Astrocyte (in vitro differentiated cells and primary cell): ENCODE measurements around the gene RNU7-1. TPM values are rescaled to one million over a fixed set of nuclear protein-coding genes. Genes with fewer than 3 reads are reported as not detected.

Source experiments
- DNase-seq: peaks from one replicate; pipeline ENCODE4 v3.0.0-alpha.2; 2010; ENCODE audit warnings: low read depth
- FAIRE-seq: peaks from 2 replicates; lab custom pipeline; 2011; peaks lifted over from hg19 to GRCh38; lab: Jason Lieb, UNC
- H2AFZ ChIP-seq: 2 replicates; pipeline ENCODE4 v1.6.0; 2012; ENCODE audit warnings: low read depth, low read length, inconsistent platforms
- H3K27ac ChIP-seq: 2 replicates; pipeline ENCODE4 v1.5.1; 2011; ENCODE audit warnings: low read depth, low read length, inconsistent platforms
- H3K27me3 ChIP-seq: 2 replicates; pipeline ENCODE4 v1.6.0; 2011; ENCODE audit warnings: low read length, inconsistent platforms; ENCODE audit not compliant: insufficient read depth
- H3K36me3 ChIP-seq: 2 replicates; pipeline ENCODE4 v1.5.1; 2011; ENCODE audit warnings: low read length, inconsistent platforms; ENCODE audit not compliant: insufficient read depth
- H3K4me1 ChIP-seq: 2 replicates; pipeline ENCODE4 v1.5.1; 2011; ENCODE audit warnings: low read length, inconsistent platforms; ENCODE audit not compliant: insufficient read depth
- H3K4me2 ChIP-seq: 2 replicates; pipeline ENCODE4 v1.6.0; 2012; ENCODE audit warnings: low read length, inconsistent platforms
- H3K4me3 ChIP-seq: 2 replicates; pipeline ENCODE4 v1.5.1; 2011; ENCODE audit warnings: low read depth, mild to moderate bottlenecking, low read length, inconsistent platforms; ENCODE audit not compliant: insufficient read depth
- H3K79me2 ChIP-seq: 2 replicates; pipeline ENCODE4 v1.6.0; 2012; ENCODE audit warnings: mild to moderate bottlenecking, low read length, inconsistent platforms; ENCODE audit not compliant: insufficient read depth
- H3K9ac ChIP-seq: 2 replicates; pipeline ENCODE4 v1.6.0; 2012; ENCODE audit warnings: mild to moderate bottlenecking, low read length, inconsistent platforms
- H3K9me3 ChIP-seq: 2 replicates; pipeline ENCODE4 v1.5.1; 2012; ENCODE audit warnings: low read depth, mild to moderate bottlenecking, low read length, inconsistent platforms; ENCODE audit not compliant: insufficient read depth
- H4K20me1 ChIP-seq: 2 replicates; pipeline ENCODE4 v1.6.0; 2012; ENCODE audit warnings: low read length, inconsistent platforms; ENCODE audit not compliant: insufficient read depth
- H3K27ac Mint-ChIP-seq: one replicate; pipeline ENCODE4 v1.8.0; 2021; ENCODE audit warnings: mild to moderate bottlenecking, mixed read lengths; ENCODE audit not compliant: unreplicated experiment
- H3K27me3 Mint-ChIP-seq: one replicate; pipeline ENCODE4 v1.8.0; 2021; ENCODE audit warnings: low read depth, mixed read lengths; ENCODE audit not compliant: unreplicated experiment
- H3K36me3 Mint-ChIP-seq: one replicate; pipeline ENCODE4 v1.8.0; 2021; ENCODE audit warnings: low read depth, mixed read lengths; ENCODE audit not compliant: unreplicated experiment
- H3K4me1 Mint-ChIP-seq: one replicate; pipeline ENCODE4 v1.8.0; 2021; ENCODE audit warnings: low read depth, mixed read lengths; ENCODE audit not compliant: unreplicated experiment
- H3K4me3 Mint-ChIP-seq: one replicate; pipeline ENCODE4 v1.8.0; 2021; ENCODE audit warnings: mild to moderate bottlenecking, moderate library complexity, mixed read lengths; ENCODE audit not compliant: unreplicated experiment
- H3K9me3 Mint-ChIP-seq: one replicate; pipeline ENCODE4 v1.8.0; 2021; ENCODE audit warnings: mild to moderate bottlenecking, mixed read lengths; ENCODE audit not compliant: unreplicated experiment
- EZH2 ChIP-seq: IDR thresholded peaks from 2 replicates; pipeline ENCODE4 v1.6.1; 2012; ENCODE audit warnings: mild to moderate bottlenecking, low read length, inconsistent platforms; ENCODE audit not compliant: insufficient read depth
- total RNA-seq: library from RNA; stranded (reverse); gene quantifications from 2 replicates; pipeline ENCODE4 v1.2.1, GENCODE V29; 2021
- TF ChIP-seq, protein P1 (sequence below): IDR thresholded peaks from 2 replicates; pipeline ENCODE4 v1.5.1; 2011; ENCODE audit warnings: low read depth, mild to moderate bottlenecking, inconsistent platforms, low read length, moderate library complexity; ENCODE audit not compliant: insufficient read depth

RNU7-1 gene
- total RNA-seq, 1 donor from 2014 or later, result not detected

DNA sequence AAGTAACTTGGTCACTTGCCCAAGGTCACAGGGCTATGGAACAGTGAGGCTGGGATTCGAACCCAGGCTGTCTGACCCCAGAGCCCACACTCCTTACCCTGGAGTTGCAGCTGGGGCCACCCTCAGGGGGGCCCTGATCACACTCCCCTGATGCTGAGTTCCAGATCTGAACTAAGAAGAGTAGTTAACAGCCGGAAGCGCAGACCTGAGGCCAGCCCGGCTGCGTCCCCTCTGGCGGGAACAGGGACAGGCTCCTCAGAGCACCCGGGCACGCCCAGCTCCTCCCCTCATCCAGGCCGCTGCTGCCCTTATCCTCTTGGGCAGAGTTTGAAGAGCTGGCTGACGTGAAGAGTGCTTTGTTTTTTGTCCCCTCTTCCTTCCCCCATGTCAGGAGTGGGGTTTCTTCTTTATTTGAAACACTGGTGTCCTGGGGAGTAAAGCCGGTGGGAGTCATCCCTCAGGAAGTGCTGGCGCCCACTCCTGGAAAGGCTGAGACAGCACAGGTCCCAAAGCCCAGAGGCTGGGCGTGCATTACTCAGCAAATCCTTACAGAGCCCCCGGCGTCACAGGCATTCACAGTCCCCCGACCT is 18.2 kb downstream of the RNU7-1 start:
- peak overlapping the region; percentile 54 for H3K27ac ChIP-seq
- peaks cover 10% of the 10 kb centered on the region for H3K36me3 Mint-ChIP-seq
- H3K4me1 ChIP-seq, result peaks cover 19% of the 10 kb centered on the region
- no peaks in the 10 kb centered on the region for H3K79me2 ChIP-seq
- DNase-seq (peak; percentile 70), FAIRE-seq (no peak)
- H3K9me3 ChIP-seq, result no peaks in the 10 kb centered on the region
- TF ChIP-seq, protein P1, sequence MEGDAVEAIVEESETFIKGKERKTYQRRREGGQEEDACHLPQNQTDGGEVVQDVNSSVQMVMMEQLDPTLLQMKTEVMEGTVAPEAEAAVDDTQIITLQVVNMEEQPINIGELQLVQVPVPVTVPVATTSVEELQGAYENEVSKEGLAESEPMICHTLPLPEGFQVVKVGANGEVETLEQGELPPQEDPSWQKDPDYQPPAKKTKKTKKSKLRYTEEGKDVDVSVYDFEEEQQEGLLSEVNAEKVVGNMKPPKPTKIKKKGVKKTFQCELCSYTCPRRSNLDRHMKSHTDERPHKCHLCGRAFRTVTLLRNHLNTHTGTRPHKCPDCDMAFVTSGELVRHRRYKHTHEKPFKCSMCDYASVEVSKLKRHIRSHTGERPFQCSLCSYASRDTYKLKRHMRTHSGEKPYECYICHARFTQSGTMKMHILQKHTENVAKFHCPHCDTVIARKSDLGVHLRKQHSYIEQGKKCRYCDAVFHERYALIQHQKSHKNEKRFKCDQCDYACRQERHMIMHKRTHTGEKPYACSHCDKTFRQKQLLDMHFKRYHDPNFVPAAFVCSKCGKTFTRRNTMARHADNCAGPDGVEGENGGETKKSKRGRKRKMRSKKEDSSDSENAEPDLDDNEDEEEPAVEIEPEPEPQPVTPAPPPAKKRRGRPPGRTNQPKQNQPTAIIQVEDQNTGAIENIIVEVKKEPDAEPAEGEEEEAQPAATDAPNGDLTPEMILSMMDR, result peak; percentile 61
- TF ChIP-seq EZH2, result no peak
- peak overlapping the region; percentile 78 for H3K4me2 ChIP-seq
- peaks cover 21% of the 10 kb centered on the region for H3K4me1 Mint-ChIP-seq
- no peaks in the 10 kb centered on the region for H3K27me3 ChIP-seq
- peak overlapping the region; percentile 7 for H3K4me3 ChIP-seq
- peak overlapping the region; percentile 89 for H2AFZ ChIP-seq
- H3K27me3 Mint-ChIP-seq, result peaks cover 3% of the 10 kb centered on the region
- H4K20me1 ChIP-seq, result no peaks in the 10 kb centered on the region
- H3K9ac ChIP-seq, result peak overlapping the region; percentile 66
- H3K36me3 ChIP-seq, result peaks cover 13% of the 10 kb centered on the region
- no peaks in the 10 kb centered on the region for H3K9me3 Mint-ChIP-seq
- H3K4me3 Mint-ChIP-seq, result peak overlapping the region; percentile 75
- peak overlapping the region; percentile 98 for H3K27ac Mint-ChIP-seq

DNA sequence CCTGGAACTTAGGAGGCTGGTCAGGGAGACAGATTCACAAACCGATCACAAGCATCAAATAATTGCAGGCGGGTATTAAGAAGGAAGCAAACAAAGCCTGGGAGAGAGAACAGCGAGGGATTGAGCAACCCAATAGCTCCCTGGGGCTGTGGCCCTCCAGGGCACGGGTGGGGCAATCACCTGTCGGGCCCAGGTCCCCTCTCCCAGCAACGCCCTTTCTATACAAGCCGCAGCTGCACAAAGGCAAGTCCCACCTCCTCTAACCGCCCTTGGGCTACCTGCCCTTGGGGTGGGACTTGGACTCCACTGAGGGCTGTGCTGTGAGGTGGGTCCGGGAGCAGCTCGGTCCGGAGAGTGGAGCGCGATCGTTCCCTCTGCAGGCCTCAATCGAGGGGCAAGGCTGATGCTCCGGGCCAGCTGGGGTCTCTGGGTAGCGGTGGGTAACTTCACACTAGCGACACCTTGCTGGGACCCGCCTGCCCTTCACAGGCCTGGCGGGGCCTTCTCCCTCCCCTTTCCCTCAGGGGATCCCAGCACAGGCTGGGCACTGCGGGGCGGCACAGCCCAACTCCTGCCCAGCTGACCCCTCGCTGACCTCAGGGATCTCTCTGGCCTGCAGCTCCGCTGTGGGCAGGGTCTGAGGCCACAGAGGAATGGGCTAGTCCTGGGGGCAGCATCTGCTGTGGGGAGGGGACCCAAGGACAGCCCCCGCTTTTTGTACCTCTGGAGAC is 18.8 kb downstream of the RNU7-1 start:
- H3K27ac Mint-ChIP-seq, result peak overlapping the region; percentile 98
- Histone ChIP-seq H3K4me3 (no peak overlapping the region), H3K27me3 (no peaks in the 10 kb centered on the region), H3K27ac (peak overlapping the region; percentile 54), H3K4me2 (peak overlapping the region; percentile 78), H3K79me2 (peaks cover 5% of the 10 kb centered on the region), H2AFZ (peak overlapping the region; percentile 89), H3K4me1 (peaks cover 19% of the 10 kb centered on the region), H3K9me3 (no peaks in the 10 kb centered on the region), H3K36me3 (peaks cover 13% of the 10 kb centered on the region), H3K9ac (peak overlapping the region; percentile 66), H4K20me1 (no peaks in the 10 kb centered on the region)
- TF ChIP-seq, protein P1, result no peak
- TF ChIP-seq EZH2, result no peak
- H3K4me1 Mint-ChIP-seq, result peaks cover 20% of the 10 kb centered on the region
- no peaks in the 10 kb centered on the region for H3K27me3 Mint-ChIP-seq
- peaks cover 9% of the 10 kb centered on the region for H3K36me3 Mint-ChIP-seq
- DNase-seq, result no peak
- no peak for FAIRE-seq
- peak overlapping the region; percentile 75 for H3K4me3 Mint-ChIP-seq
- H3K9me3 Mint-ChIP-seq, result no peaks in the 10 kb centered on the region
